Activated gamma-delta T cell treated with Interleukin-2 at 50 U/mL for 16 hours (primary cell): ENCODE measurements around the gene EXOC2.
A peak's percentile ranks its signal among the peaks of the same experiment; 100 is the strongest.
"Not testable (repeated sequence)": the region's sequence is repeated elsewhere in the genome, so short reads cannot be mapped to it uniquely, and the experiment has no call there.

Experiments
- DNase-seq: peaks from one replicate; pipeline ENCODE4 v3.0.0-alpha.2; 2020

EXOC2 gene

DNA sequence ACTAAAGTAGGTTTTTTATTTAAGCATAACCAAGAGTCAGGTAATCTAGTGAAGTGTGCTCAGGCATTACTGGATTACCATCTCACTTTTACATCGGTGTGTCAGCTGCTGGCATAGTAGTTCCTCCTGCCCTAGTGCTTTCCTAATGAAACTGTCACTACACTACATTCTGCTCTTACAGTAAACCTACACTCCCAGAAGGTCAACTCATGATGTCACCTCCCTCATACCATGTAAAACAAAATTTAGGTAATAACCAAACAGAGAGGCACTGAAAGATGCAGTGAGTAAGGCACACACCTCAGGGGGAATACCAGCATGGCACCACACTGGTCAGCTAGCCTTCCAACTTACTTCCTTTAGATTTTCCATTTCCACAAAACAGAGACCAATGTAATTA lies 59.3 kb downstream of the EXOC2 start:
- DNase-seq: no peak

DNA sequence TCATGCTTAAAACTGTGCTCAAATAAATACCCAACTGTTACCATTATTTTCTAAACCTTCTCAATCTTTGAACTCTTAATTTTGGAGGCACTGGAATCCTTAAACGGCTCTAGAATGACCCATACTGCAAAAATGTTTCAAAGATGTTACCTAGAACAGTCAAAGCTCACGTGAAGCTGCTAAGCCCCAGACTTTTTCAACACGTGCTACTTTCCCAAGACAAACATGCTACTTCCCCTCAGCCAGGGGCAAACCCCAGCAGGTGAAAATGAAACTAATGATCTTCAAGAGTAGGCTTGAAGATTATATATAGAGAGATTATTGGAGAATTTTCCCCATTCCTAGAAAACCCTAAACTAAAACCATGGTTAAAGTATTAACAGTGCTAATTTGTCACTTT lies 64.2 kb downstream of the EXOC2 start:
- no peak for DNase-seq

DNA sequence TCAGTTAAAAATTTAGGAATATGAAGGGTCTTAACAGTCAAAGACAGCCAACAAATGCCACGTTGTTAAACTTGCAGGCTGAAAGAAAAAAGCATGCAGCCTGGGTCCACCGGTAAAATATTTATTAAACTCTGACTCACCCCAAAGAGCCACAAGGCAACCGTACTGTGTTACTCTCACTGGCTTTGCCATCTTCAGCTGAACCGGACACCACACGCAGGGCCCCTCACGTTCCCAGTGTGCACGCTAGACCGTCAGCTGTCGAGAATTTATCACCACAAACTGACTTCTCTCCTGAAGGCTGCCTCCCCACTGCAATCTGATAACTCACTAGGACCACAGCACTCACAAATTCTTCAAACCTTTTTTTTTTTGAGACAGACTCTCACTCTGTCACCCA lies 66.7 kb downstream of the EXOC2 start:
- no peak for DNase-seq

DNA sequence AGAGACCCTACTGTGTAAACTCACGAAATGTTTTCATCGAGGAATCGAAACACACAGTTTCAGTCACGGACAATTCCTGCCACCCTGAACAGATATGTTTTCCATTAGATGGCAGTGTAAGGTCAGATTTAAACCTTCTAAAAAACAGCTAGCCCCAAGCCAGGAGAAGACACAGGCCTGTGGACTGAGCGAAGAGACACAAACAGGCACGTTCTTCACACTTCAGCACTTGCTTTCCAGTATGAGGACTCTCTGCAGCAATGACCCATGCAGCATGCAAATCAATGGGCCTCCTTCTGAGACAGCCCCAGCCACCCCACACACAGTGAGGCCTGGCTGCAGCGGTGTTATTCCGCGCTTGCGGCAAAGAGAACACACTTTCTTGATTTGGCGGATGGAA lies 68.0 kb downstream of the EXOC2 start:
- DNase-seq: no peak

DNA sequence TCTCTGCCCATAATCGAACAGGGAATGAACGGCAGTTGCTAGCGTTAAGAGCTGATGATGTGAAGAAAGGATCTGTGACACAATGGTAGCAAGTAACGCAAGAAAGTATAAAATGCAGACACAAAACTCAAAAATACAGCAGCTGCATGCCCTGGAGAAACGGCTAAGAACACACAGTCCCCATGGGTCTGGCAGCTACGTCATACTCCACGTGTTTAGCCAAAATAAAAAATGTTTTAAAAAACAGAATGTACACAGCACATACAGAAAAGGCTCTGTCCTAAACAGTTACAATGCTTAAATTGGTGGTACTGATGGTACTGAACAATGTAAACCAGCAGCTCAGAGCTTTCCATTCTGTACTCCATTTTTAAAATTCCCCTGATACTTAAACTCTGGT lies 70.5 kb downstream of the EXOC2 start:
- DNase-seq: no peak

DNA sequence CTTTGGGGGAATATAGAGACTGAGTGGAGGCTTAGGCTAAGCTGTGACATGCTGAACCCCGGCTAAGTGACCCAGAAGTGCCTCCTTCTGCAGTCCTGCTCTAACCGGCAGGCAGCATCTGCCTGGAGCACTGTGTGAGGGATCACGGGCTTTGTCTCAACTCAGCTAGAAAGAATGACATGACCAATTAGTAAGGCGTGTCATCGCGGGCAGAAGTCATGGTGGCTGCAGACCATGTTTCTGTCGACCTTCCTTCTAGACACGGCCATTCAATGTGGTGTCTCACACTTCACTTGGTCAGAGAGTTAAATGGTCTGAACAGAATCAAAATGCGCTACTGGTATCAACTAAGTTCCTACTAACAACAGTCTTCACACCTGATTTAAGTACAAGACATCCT lies 71.0 kb downstream of the EXOC2 start:
- no peak for DNase-seq

DNA sequence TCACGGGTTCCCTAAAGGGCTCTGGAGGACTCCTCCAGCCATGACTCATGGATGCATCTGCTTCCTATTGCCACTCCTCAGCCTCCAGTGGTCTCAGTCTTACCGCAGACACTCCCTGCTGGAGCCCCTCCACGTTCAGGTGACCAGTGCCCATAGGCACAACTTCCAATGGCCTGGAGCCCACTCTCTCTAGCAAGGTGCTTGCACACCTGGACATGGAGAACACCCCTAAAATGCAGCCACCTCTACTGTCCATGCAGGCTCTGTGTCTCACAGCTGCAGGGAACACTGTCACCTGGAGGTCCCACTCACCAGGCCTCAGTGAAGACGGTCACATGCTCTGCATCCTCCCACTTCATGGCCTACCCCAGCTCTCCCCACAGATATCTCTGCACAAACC lies 72.0 kb downstream of the EXOC2 start:
- no peak for DNase-seq

DNA sequence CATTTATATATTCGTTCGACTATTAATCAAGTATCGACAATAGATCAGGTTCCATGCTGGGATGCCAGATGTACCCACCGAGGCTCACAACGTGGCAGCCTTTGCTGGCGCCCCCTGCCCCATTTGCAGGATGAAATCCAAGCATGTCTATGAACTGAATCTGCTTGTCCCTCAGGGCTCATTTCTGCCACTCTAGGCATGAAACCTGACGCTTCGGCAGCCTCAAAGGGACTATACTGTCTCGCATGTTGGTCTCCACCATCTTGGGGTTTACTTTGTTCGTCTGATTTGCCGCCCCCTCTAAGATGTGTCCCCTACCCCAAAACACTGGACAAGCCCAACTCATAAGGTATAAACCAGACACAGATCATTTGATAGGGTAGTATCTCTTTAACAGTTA lies 72.8 kb downstream of the EXOC2 start:
- no peak for DNase-seq

DNA sequence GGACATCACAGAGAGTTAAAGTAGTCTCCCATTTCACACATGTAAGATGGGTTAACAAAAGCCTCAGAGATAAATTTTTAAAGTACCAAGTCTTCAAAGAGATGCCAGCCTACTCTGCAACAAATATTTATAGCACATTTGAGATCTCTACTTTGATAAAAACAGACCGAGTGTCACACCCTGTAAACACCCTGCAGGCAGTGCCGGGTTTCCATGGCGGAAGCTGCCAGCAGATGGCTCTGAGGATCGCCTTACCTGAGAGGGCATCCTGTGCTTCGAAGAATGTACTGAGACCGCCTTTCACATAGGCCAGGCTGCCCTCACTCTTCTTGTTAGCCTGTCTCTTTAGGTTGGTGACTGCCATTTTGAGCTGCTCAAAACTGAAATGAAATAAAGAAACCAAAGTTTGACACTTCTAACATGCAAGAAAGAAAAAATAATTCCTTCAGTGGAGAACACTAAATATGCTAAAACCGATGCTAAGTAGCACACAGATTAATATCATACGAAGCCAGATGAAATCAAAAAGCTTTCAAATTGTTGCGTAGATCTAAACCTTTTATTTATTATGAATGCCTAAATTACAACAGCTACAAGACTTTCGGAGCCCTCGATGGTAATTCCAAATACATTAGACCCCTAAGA lies 75.4 kb downstream of the EXOC2 start:
- no peak for DNase-seq

DNA sequence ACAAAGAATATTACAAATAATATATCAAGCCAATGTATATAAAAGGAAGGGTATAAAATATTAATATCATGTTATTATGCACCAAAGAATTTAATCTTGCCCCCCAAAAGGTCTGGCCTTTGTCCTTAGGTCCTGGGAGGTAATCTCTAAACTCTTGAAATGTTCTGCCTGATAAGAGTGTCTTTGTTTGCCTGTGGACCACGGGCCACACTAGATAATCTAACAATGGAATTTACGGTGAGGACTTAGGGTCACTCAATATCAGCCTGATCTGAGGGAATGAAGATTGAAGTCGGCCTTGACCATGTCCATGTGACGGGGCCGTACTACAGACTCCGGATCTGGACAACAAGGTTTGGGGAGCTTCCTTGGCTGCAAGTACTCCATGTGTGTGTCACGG lies 79.0 kb downstream of the EXOC2 start:
- no peak for DNase-seq

DNA sequence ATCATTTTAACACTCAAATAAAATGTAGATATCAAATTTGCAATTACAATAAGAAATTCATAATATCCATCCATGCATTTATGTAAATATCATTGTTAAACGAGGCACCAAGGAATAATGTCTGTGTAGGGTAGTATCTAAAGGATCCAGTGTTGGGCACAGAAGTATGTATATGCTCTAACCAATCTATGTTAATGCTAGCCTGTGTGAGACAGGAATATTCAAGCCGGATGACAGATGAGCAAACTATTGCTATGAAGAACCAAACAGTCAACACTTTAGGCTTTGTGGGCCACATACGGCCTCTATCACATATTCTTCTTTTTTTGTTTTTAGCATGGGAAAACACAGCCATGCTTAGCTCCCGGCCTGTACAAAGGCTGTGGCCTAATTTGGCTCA lies 81.0 kb downstream of the EXOC2 start:
- DNase-seq: no peak

DNA sequence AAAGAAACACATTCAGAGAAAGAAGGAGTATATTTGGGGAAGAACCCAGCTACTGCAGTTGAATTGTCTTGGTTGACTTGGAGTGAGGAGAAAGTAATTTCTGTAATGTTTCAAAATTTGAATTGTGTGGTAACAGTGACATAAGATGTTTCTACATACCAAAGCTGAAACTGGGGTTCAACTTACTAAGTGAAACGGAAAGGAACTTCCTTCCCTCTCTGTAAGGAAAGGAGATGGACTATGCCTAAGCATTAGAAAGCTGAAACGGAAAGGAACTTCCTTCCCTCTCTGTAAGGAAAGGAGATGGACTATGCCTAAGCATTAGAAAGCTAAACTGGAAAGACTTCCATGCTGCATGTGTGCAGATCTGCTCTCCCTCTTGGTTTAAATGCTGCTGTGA lies 82.1 kb downstream of the EXOC2 start:
- no peak for DNase-seq

DNA sequence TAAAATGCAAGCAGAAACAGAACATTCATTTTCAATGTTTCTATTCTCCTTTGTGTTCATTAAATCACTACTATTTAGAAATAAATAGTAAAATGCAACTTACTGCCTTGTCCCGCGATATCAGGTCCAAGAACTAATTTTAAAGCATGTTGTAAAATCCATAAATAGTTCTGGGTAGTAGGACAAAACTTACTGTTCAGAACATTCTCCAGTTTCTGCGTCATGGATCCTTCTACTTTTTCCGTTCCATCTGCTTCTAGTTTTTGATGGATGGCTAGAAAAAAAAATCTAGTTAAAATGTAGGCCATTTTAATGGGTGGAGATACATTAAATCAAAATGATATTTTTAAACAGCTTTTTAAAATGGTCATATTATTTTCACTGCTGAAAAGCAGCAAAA lies 83.0 kb downstream of the EXOC2 start:
- no peak for DNase-seq

DNA sequence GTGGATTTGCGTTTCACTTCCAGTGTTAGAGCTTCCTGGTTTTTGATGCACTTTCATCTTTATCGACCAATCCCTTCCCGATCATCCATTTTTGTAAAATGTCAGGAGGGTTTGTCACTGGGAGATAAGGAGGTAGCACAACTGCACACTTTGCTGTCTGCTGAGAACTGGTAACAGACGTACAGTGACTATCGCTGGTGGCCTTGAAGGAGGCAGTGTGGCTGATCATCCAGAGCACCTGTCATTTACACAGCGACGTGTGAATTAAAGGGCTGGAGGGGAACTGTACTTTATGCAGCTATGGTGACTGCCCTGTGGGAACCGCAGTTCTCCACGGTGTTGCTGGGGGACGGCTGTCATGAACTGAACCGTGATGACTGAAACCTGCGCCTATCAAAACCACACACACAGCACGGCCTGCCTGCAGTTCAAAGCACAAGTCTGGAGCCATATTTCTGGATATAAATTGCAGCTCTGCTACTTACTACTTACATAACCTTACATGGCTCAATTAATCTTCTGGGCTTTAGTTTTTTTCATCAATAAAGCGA lies 86.0 kb downstream of the EXOC2 start:
- no peak for DNase-seq

DNA sequence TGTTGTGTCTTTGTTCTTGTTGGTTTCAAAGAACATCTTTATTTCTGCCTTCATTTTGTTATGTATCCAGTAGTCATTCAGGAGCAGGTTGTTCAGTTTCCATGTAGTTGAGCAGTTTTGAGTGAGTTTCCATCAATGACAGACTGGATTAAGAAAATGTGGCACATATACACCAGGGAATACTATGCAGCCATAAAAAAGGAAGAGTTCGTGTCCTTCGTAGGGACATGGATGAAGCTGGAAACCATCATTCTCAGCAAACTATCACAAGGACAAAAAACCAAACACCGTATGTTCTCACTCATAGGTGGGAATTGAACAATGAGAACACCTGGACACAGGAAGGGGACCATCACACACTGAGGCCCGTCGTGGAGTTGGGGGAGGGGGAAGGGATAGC lies 87.0 kb downstream of the EXOC2 start:
- DNase-seq: not testable (repeated sequence)

DNA sequence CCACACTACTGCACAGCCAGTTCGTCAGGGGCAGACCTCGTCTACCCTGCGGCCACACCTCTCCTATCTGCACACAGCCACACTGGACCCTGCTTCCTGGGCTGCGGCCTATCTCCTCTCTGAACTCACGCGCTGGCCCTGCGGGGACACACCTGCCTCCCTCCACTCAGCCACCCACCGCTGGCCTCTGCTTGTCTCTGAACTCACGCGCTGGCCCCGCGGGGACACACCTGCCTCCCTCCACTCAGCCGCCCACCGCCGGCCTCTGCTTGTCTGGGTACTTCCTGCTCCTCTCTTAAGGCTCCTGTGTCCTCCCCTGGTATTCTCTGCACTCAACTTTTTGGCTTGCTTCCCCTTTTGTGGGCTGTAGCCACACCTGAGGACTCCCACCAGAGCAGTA lies 88.4 kb downstream of the EXOC2 start:
- no peak for DNase-seq

DNA sequence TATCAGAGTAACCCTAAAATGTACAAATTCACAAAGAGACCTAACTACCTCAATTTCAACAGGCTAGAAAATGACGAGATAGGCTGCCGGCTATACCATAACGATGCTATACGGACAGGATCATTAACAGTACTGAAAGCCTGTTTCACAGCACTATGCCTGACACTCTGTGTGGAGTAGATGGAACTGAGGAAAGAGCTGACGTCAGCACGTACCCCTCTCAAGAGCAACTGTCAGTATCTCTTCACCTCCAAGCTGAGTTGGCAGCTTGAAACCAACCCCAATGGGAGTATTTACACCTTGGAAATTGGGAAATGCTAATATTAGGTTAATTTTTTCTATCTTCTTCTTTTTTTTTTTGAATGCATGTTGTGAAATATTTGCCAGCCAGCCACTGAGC lies 89.7 kb downstream of the EXOC2 start:
- no peak for DNase-seq

DNA sequence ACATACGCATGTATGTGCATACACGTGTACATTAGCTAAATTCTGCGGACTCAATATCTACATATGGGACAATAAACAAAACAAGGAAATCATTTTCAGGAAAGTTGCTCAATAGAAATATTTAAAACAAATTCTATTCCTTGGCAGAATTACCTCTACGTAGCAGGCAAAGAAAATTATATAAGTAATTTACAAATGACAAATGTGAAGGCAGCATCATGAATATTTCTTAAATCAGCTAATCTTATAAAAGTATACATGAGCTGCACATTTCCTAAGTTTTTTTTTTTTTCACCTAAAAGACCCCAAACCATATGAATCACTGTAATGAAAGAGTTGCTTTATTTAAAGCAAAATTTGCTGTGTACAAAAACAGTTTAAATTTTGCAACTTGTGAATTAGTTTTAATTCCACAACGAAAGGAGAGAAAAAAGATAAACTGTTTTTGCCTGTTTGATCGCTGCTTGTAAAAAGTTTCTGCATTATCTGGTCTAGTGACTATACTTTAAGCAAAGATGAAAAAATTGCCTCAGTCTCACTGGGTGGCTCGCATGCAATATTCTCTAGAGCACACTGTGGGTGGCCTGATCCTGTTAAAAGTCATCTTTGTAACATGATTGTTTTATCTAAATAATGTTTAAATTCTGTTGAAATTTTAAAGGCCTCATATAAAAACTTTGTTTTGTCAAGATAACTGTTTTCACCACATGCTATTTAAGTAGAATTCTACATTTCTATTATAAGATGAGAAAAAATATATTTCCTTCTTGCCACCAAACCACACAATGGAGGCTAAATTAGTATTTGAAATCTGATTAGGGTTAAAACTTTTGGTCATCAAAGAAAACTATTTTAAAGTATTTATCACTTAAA lies 93.1 kb downstream of the EXOC2 start:
- DNase-seq: no peak

DNA sequence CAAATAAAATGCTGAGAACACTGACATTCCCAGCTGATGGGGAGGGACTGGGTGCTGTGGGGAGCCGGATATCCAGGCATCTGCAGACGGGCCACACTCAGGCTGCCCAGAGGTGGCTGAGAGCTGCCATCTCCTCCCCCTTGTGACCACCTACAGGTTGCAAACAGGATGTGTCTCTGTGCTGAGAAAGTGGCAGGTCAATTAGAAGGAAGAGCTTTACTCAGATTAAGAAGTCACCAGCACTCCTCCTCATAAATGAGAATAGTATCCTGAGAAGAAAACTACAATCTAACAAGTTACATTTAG lies 99.1 kb downstream of the EXOC2 start:
- DNase-seq: no peak

DNA sequence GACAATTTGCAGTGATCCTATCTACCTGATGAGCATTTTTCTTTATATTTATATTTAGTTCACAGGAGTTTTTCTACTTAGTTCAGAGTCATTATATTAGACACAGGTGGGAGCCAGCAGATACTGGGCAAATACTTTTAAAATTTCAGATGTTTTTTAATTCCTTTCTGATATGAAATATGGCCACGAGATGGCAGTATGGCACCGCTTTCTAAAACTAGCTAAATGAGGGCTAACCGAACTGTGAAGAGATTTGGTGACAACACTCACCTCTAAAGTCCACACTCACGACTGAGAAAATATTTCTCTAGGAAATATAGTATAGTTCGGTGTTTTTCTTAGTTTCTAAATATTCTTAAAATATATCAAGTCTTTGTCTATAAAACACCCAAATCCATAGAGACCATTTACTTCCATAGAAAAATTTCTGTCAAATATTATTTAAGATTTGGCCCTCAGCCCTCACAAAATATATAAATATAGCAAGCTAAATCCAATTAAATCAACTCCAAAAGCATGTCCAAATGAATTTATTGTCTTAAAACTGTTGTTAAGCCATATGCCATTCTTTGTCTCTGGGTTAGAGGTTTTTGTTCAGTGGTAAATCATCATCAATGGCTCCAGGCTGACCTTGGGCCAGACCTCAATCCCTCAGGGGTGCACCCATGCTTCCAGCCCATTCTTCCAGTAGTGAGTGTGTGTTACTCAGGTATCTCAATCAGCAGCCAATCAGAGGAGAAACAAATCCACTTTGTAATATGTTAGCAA lies 99.6 kb downstream of the EXOC2 start:
- peak; percentile 64 for DNase-seq

DNA sequence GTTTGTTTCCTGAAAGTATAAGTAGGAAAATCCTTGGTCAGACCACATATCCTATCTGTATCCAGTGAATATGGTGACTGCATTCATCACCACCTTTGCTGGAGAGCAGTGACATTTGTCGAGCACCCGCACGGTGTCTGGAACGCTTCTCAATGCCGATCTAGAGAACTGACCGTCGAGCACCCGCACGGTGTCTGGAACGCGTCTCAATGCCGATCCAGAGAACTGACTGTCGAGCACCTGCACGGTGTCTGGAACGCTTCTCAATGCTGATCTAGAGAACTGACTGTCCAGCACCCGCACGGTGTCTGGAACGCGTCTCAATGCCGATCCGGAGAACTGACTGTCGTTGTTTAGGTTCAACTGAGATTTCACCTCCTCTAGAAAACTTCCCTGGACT lies 103.8 kb downstream of the EXOC2 start:
- DNase-seq: no peak

DNA sequence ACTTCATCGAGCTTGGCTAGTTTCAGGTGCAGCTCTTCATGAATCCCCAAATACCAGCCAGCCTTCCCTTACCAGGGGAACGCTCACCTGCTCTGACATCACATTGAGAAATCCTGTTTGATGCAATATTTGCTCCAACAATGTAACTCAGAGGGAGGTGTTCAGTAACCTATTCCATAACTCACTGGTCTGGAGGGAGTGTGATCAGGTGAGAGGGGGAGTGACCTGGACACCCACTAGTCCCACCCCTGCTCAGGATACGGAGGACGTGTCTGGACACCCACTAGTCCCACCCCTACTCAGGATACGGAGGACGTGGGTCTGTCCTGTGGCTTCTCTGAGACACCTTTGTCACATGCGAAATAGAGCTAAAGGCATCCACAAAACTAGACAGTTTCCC lies 106.4 kb downstream of the EXOC2 start:
- no peak for DNase-seq

DNA sequence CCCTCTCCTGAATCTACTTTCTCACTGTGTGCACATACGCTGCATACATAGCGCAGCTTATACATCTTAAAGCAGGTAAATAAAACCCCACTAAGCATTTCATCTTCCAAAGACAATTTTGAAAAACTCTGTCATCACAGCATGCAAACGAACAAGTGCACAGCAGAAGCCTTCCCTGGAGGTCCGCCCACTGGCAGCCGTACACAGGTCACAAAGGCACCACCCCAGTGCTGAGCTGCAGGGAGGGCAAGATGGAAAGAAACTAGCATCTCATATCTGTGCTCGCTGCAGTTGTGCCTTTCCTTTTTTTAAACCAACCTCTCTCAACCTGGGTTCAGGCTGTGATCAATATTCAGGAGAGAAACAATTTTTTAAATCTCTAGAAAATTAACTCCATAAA lies 109.3 kb downstream of the EXOC2 start:
- DNase-seq: no peak

DNA sequence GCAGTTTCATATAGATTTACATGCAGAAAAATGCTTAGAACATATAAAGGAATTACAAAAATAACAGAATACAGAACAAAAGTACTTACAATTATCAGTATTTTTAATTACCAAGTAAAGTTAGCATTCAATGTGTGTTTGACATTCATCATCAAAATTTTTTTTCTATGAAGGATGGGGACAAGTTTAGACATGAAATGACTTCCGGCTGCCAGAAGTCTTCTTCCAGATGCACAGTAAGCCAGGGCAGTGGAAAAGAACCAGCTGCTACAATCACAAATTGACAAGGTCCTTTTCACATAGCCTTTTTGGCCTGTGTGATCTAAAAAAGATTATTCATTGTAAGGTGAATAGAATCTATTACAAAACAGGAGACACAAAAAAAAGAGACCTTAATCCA lies 109.8 kb downstream of the EXOC2 start:
- DNase-seq: no peak
